ENCODE measurements around the gene CCDC126.

GRCh38 chr7:23633417-23633816 lies 36.2 kb downstream of the CCDC126 start:
- TF ChIP-seq CTCF (IDR thresholded peaks at IDR 0.05 in 2 of 3, conservative IDR thresholded peaks at IDR 0.05 in 1 of 3; ENCODE audit: control insufficient read depth in 2 of 3, extremely low read depth in 1 of 3, insufficient read depth in 1 of 3, low read depth in 3 of 3, low read length in 3 of 3) (no peak), EED (IDR thresholded peaks at IDR 0.05; ENCODE audit: low read depth) (no peak), JUND (IDR thresholded peaks at IDR 0.05; ENCODE audit: low read depth, low read length) (no peak), RFX5 (IDR thresholded peaks at IDR 0.05; ENCODE audit: low read depth, low read length) (no peak), FOXM1 (IDR thresholded peaks at IDR 0.05; ENCODE audit: low read depth, low read length) (no peak), ATF2 (IDR thresholded peaks at IDR 0.05; ENCODE audit: low read length) (no peak), PML (IDR thresholded peaks at IDR 0.05; ENCODE audit: low read length) (no peak), TAF1 (IDR thresholded peaks at IDR 0.05; ENCODE audit: borderline replicate concordance, low read depth, low read length) (no peak), ZZZ3 (IDR thresholded peaks at IDR 0.05; ENCODE audit: control insufficient read depth, insufficient read length, low read depth) (no peak), EGR1 (IDR thresholded peaks at IDR 0.05; ENCODE audit: borderline replicate concordance in 1 of 2, low read depth in 2 of 2, low read length in 2 of 2) (no peak)
